Neutrophil (primary cell): Measurements from ENCODE around the gene SPATA46.

Source experiments
- H3K27ac ChIP-seq: fragments of 200-600 bp; sonication (generic); 2 replicates; pipeline ENCODE4 v1.5.1; 2016; ENCODE audit warnings: mild to moderate bottlenecking, moderate library complexity
- H3K27me3 ChIP-seq: fragments of 200-600 bp; sonication (generic); 2 replicates; pipeline ENCODE4 v1.6.0; 2016; ENCODE audit warnings: mild to moderate bottlenecking
- H3K36me3 ChIP-seq: fragments of 200-600 bp; sonication (generic); 2 replicates; pipeline ENCODE4 v1.5.1; 2017
- H3K4me1 ChIP-seq, 2 experiments: fragments of 200-600 bp in 1 of 2; sonication (generic) in 1 of 2; 1 replicate in 1 of 2; 2 replicates in 1 of 2; pipeline versions ENCODE4 v1.5.1 to v1.6.1; 2013 to 2016; ENCODE audit warnings: low read depth in 1 of 2, low read length in 1 of 2, mild to moderate bottlenecking in 1 of 2, moderate library complexity in 1 of 2; ENCODE audit not compliant: control insufficient read depth in 1 of 2, insufficient read depth in 1 of 2
- H3K4me3 ChIP-seq, 2 experiments: fragments of 200-600 bp in 1 of 2; sonication (generic) in 1 of 2; 1 replicate in 1 of 2; 2 replicates in 1 of 2; pipeline ENCODE4 v1.5.1; 2013 to 2016; ENCODE audit warnings: low read depth in 1 of 2, low read length in 1 of 2, mild to moderate bottlenecking in 1 of 2, moderate library complexity in 1 of 2
- H3K9me3 ChIP-seq: fragments of 200-600 bp; sonication (generic); 2 replicates; pipeline ENCODE4 v1.5.1; 2016
- CTCF ChIP-seq: fragments of 200-600 bp; sonication (generic); IDR thresholded peaks from 2 replicates; pipeline ENCODE4 v1.5.1; 2016; ENCODE audit warnings: antibody characterized with exemption

Gene SPATA46

GRCh38 chr1:162361349-162361748, 15.3 kb downstream of the SPATA46 start:
- Histone ChIP-seq H3K9me3 (no peaks in the 10 kb centered on the region), H3K4me1 (no peaks in the 10 kb centered on the region), H3K4me3 (no peak overlapping the region), H3K27me3 (no peaks in the 10 kb centered on the region), H3K27ac (no peak overlapping the region), H3K36me3 (peaks cover 66% of the 10 kb centered on the region)
- TF ChIP-seq CTCF = no peak

GRCh38 chr1:162360874-162361260, 15.8 kb downstream of the SPATA46 start:
- Histone ChIP-seq H3K36me3 (peaks cover 65% of the 10 kb centered on the region), H3K4me3 (no peak overlapping the region), H3K9me3 (no peaks in the 10 kb centered on the region), H3K4me1 (no peaks in the 10 kb centered on the region), H3K27me3 (no peaks in the 10 kb centered on the region), H3K27ac (no peak overlapping the region)
- TF ChIP-seq CTCF = no peak

DNA sequence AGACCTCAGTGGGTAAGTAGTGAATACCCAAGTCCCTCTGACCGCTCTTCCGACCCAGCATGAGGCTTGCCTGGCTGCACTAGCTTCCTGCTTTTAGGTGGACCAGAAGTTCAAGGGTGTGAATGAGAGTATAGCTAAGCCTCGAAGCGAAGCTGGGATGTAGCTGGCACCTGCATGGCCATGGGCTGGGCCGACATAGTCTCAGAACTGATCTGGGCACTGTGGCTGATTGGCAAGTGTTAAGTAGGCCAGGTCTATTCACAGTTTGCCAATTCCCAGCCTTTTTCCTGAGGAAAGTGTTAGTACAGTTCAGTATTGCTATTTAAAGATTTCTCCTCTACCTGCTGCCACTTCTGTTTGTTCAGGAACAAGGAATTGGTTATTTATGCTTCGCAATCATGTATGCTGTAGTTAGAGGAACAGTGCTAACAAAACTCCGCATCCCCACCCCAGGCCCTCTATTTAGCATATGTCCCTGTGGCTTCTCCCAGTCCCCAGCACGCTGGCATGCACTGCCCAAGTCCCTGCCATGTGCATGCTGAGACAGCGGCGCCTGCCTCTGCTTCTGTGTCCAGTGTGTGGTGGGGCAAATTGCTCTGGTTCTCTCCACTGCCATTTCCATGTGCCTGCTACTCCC, 16.3 kb downstream of the SPATA46 start:
- no peaks in the 10 kb centered on the region for H3K27me3 ChIP-seq
- TF ChIP-seq CTCF = no peak

DNA sequence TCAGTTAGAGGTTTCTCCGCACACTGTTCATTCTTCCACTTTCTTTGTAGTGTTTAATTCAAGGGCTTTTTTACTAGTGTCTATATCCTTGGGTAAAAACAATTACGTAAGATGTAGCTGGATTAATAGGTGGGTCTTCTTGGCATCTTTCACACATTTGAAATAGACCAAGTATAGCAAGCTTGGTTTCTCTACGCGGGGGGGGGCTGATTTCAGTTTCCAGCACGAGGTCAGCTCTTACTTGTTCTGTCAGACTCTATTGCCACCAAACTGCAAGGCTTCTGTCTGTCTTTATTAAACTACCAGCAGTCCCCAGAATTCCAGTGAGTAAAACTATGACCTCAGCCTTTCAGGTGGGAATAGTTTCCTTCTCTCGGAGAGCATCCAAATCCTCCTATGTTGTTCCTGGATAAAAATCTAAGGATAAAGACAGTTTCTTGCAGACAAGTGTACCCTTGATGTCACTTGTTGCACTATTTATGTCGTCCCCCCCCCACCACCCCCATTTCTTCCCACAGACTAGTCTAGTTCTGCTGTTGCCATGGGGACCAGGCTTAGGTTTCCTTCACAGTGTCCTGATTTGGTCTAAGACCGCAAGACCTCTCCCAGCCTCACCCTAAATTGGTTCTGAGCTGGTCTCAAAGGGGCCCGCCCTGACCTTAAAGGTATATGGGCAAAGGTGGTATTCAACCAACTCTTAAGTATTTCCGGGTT, 17.0 kb downstream of the SPATA46 start:
- no peak for TF ChIP-seq CTCF
- Histone ChIP-seq H3K9me3 (no peaks in the 10 kb centered on the region), H3K27ac (no peak overlapping the region), H3K4me1 (no peaks in the 10 kb centered on the region), H3K36me3 (peaks cover 64% of the 10 kb centered on the region), H3K27me3 (no peaks in the 10 kb centered on the region), H3K4me3 (no peak overlapping the region)

More for the DNA sequence above, 16.3 kb downstream of the SPATA46 start:
- no peaks in the 10 kb centered on the region for H3K4me1 ChIP-seq
- peaks cover 66% of the 10 kb centered on the region for H3K36me3 ChIP-seq
- H3K9me3 ChIP-seq = no peaks in the 10 kb centered on the region
- H3K27ac ChIP-seq = no peak overlapping the region
- H3K4me3 ChIP-seq = no peak overlapping the region

GRCh38 chr1:162358928-162359327, 17.7 kb downstream of the SPATA46 start:
- H3K9me3 ChIP-seq = no peaks in the 10 kb centered on the region
- H3K36me3 ChIP-seq = peaks cover 60% of the 10 kb centered on the region
- TF ChIP-seq CTCF = no peak
- H3K4me3 ChIP-seq = no peak overlapping the region
- H3K27ac ChIP-seq = no peak overlapping the region
- no peaks in the 10 kb centered on the region for H3K27me3 ChIP-seq
- H3K4me1 ChIP-seq = no peaks in the 10 kb centered on the region
